Omental fat pad (tissue), 4 donors: ENCODE data around the gene PITX3. TPM values are rescaled to one million over a fixed set of nuclear protein-coding genes. Genes with fewer than 3 reads are reported as not detected.
"Not testable (repeated sequence)": the region's sequence is repeated elsewhere in the genome, so short reads cannot be mapped to it uniquely, and the experiment has no call there.

Source experiments
- ATAC-seq: fragments of 150-250 bp; one replicate; pipeline ENCODE4 v1.9.1; 2016; ENCODE audit warnings: mild to moderate bottlenecking, moderate library complexity; ENCODE audit not compliant: low FRiP score
- DNase-seq: peaks from one replicate; pipeline ENCODE4 v3.0.0-alpha.2; 2019; ENCODE audit warnings: low spot score
- CTCF ChIP-seq, 3 donors: fragments of 450-650 bp; IDR thresholded peaks; one replicate each; pipeline ENCODE4 v1.5.1; 2016 to 2017; ENCODE audit warnings: antibody characterized with exemption in 3 of 3, mild to moderate bottlenecking in 3 of 3, moderate library complexity in 2 of 3
- total RNA-seq, 4 donors: library from RNA; depleted of rRNA; stranded (reverse); fragments of >200 nt; gene quantifications; one replicate each; pipeline ENCODE4 v1.1.0, GENCODE V29; 2016

Gene PITX3
- total RNA-seq, 4 donors from 2014 or later = 0.36 to 0.37 TPM; not detected in 2

- DNase-seq = no peak
- no peak for ATAC-seq
- no peak for TF ChIP-seq CTCF (IDR thresholded peaks at IDR 0.05)
Observed at GRCh38 chr10:102261842-102262241, 20.5 kb upstream of the PITX3 start.

- no peak for ATAC-seq
- DNase-seq = no peak
- TF ChIP-seq CTCF (IDR thresholded peaks at IDR 0.05) = no peak
Observed at GRCh38 chr10:102261196-102261595, 19.9 kb upstream of the PITX3 start.

- ATAC-seq (no peak), DNase-seq (no peak)
Observed at GRCh38 chr10:102255404-102255803, 14.1 kb upstream of the PITX3 start.

DNA sequence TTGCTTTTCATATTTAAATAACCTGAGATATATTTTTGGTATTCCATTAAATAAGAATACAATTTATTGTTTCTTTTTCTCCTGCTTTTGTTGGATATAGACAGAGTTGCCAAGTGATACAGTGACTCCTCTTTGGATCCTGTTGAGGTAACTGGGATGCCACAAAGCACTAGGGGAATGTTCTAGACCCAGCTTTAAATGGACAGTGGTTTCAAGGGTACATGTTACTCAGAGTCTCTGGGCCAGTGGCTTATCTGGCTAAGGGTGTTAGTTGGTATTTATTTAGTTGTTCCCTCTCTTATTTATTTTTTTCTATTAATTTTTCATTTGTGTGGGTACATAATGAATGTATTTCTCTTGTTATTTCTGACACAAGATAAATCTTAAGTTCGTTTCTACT lies 13.1 kb upstream of the PITX3 start:
- no peak for TF ChIP-seq CTCF (IDR thresholded peaks at IDR 0.05)
- ATAC-seq (no peak), DNase-seq (no peak)

More at GRCh38 chr10:102255404-102255803, 14.1 kb upstream of the PITX3 start:
- TF ChIP-seq CTCF (IDR thresholded peaks at IDR 0.05) = no peak

DNA sequence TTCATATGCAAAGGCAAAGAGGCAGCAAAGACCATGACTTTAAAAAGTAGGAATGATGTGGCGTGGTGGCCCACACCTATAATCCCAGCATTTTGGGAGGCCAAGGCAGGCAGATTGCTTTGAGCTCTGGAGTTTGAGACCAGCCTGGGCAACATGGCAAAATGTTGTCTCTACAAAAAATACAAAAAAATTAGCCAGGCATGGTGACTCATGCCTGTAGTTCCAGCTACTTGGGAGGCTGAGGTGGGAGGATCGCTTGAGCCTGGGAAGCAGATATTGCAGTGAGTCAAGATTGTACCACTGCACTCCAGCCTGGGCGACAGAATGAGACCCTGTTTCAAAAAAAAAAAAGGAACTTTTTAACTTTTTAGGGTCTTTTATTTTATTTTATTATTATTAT lies 11.2 kb upstream of the PITX3 start:
- not testable (repeated sequence) for DNase-seq, ATAC-seq

DNA sequence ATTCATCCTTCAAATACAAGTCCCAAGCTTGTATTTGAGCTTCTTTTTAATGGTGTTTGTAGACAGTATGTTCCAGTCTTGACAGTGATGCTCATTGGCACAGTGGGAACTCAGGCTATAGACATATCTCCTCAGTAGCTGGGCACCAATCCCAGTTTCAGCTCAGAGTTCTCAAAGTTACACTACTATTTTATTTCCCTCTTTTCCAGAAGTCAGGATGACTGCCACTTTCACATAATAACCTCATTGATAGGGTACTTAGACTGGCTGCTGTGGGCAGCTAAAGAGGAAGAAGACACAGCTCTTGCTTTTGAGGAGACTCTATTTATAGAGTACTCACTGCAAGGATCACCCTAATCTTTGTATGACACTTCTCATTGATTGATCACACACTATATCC lies 6.4 kb upstream of the PITX3 start:
- no peak for ATAC-seq
- TF ChIP-seq CTCF (IDR thresholded peaks at IDR 0.05) = no peak
- no peak for DNase-seq

DNA sequence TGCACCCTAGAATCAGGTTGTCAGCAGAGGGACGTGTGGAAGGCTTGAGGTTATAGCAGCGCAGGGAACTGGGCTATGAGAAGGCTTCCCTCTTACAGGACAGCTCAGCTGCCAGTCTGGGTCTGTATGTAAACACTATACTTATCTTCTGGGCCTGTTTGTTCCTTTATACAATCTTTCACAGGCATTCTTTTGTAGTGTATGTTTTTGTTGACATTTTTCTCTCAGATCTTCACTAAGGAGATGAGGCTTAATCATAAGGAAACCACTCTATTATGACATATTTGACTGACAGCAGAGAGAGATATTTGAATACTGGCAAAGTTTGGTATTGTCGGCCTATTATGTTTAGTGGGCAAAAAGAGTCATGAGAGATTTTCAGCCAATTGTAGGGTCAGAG lies 4.9 kb upstream of the PITX3 start:
- ATAC-seq (no peak), DNase-seq (no peak)
- no peak for TF ChIP-seq CTCF (IDR thresholded peaks at IDR 0.05)

- ATAC-seq (no peak), DNase-seq (no peak)
- TF ChIP-seq CTCF (IDR thresholded peaks at IDR 0.05) = no peak
Observed at GRCh38 chr10:102245932-102246251, 4.6 kb upstream of the PITX3 start.
